GM12874 (cell line): ENCODE results near the gene AMPD1.

Experiments
- TF ChIP-seq, protein P1 (sequence below): IDR thresholded peaks from 2 replicates; pipeline ENCODE4 v1.5.1; 2011; ENCODE audit warnings: low read depth, mild to moderate bottlenecking, control low read depth, low read length, moderate library complexity; ENCODE audit not compliant: insufficient read depth

Gene AMPD1

DNA sequence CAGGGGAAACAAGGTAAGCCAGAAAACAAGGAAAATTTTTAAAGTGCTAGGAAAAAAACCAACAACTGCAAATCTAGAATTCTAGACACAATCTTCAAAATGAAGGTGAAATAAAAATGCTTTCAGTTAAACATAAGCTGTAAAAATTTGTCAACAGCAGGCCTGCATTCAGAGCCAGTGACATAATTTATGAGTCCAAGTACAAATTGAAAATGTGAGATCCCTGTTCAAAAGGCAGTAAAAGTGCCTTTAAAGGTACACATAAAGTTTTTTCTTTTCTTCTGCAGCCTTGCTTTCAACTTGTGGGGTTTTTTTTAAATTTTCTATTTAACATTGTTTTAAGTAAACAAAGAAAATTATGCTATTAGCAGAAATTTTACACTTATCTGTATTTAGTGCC is 62.9 kb downstream of the AMPD1 start:
- TF ChIP-seq, protein P1, sequence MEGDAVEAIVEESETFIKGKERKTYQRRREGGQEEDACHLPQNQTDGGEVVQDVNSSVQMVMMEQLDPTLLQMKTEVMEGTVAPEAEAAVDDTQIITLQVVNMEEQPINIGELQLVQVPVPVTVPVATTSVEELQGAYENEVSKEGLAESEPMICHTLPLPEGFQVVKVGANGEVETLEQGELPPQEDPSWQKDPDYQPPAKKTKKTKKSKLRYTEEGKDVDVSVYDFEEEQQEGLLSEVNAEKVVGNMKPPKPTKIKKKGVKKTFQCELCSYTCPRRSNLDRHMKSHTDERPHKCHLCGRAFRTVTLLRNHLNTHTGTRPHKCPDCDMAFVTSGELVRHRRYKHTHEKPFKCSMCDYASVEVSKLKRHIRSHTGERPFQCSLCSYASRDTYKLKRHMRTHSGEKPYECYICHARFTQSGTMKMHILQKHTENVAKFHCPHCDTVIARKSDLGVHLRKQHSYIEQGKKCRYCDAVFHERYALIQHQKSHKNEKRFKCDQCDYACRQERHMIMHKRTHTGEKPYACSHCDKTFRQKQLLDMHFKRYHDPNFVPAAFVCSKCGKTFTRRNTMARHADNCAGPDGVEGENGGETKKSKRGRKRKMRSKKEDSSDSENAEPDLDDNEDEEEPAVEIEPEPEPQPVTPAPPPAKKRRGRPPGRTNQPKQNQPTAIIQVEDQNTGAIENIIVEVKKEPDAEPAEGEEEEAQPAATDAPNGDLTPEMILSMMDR: no peak

DNA sequence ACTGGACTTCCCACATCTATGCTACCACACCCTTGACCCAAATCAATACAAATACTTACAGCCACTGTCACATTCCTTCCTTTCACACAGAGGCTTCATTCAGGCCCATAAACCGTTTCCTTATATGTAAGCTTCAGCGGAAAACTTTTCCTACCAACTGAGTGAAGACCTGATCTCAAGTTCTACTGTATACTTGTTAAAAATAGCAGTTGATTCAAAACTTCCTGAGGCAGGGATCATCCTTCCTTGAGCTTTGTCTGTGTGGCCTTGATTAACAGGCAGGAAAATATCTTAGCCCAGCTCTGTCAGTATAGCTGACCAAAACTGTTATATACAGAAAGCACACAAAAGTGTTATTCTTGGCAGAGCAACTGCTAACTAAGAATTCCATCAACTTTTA is 68.2 kb downstream of the AMPD1 start:
- TF ChIP-seq, protein P1: no peak

DNA sequence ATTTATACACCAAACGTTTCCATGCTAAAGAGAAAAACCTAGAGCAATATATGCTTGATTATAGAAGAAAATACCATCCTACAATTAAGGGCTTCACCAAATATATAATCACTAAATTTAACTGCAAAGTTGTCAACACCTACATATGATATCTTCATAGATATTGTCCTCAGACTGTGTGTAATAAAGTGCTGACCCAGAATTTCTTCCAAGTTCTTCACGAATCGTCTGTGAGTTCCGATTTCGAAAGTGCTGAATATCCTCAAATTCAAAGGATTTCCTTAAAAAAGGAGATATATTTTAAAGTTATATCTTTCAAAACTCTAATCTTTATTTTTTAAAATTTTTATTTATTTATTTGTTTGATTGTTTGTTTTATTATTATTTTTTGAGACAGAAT is 72.0 kb downstream of the AMPD1 start:
- TF ChIP-seq, protein P1: no peak
